ENCODE measurements around the gene EPHA5. TPM values are rescaled to one million over a fixed set of nuclear protein-coding genes. Genes with fewer than 3 reads are reported as not detected.

Gene EPHA5
- polyA plus RNA-seq, 1 donor (not counting 4 experiments of a cell fraction or from before 2014, with no cell fraction given): not detected

GRCh38 chr4:65482410-65482809, 187.9 kb downstream of the EPHA5 start:
- FAIRE-seq: no peak
- no peak overlapping the region for H3K4me2 ChIP-seq (ENCODE audit: control insufficient read depth, extremely low read depth, insufficient read depth, low read depth, low read length)

GRCh38 chr4:65472531-65472930, 197.8 kb downstream of the EPHA5 start:
- no peaks in the 10 kb centered on the region for H3K27me3 ChIP-seq (ENCODE audit: control insufficient read depth, extremely low read depth, insufficient read depth, low read length)
- no peak overlapping the region for H2AFZ ChIP-seq (ENCODE audit: control insufficient read depth, low read length)
- no peak overlapping the region for H3K9ac ChIP-seq (ENCODE audit: control insufficient read depth, extremely low read depth, insufficient read depth, low read length)
- no peaks in the 10 kb centered on the region for H3K9me1 ChIP-seq (ENCODE audit: control insufficient read depth, extremely low read depth, insufficient read depth, low read length)
- DNase-seq (ENCODE audit: low read depth, low spot score): no peak
- H3K9me3 ChIP-seq (ENCODE audit: control insufficient read depth, low read depth, low read length): no peaks in the 10 kb centered on the region
- no peak overlapping the region for H3K4me3 ChIP-seq (ENCODE audit: control insufficient read depth in 2 of 3, extremely low read depth in 1 of 3, insufficient read depth in 2 of 3, low read depth in 1 of 3, low read length in 3 of 3)
- H3K4me2 ChIP-seq (ENCODE audit: control insufficient read depth, extremely low read depth, insufficient read depth, low read depth, low read length): no peak overlapping the region
- H3K79me2 ChIP-seq (ENCODE audit: control insufficient read depth, insufficient read depth, low read length): no peaks in the 10 kb centered on the region
- H3K4me1 ChIP-seq (ENCODE audit: control insufficient read depth, extremely low read depth, insufficient read depth, low read length): no peaks in the 10 kb centered on the region
- H4K20me1 ChIP-seq (ENCODE audit: control insufficient read depth, extremely low read depth, insufficient read depth, low read length): no peaks in the 10 kb centered on the region
- H3K27ac ChIP-seq (ENCODE audit: control insufficient read depth, insufficient read depth, low read length): no peak overlapping the region
- no peaks in the 10 kb centered on the region for H3K36me3 ChIP-seq (ENCODE audit: control insufficient read depth in 2 of 2, extremely low read depth in 1 of 2, insufficient read depth in 2 of 2, low read length in 2 of 2)
- FAIRE-seq: no peak
- TF ChIP-seq EZH2 (IDR thresholded peaks at IDR 0.05; ENCODE audit: low read length) (no peak), CTCF (optimal IDR thresholded peaks at IDR 0.05 in 1 of 3, IDR thresholded peaks at IDR 0.05 in 1 of 3, conservative IDR thresholded peaks at IDR 0.05 in 1 of 3; ENCODE audit: extremely low read depth in 1 of 3, insufficient read depth in 2 of 3, low read length in 3 of 3) (no peak)
- dilution Hi-C loops (cut with MboI; ENCODE audit: extremely low pct_ligation_motif_present, low sequenced_read_pairs): no loop called here

More at GRCh38 chr4:65482410-65482809, 187.9 kb downstream of the EPHA5 start:
- H3K9ac ChIP-seq (ENCODE audit: control insufficient read depth, extremely low read depth, insufficient read depth, low read length): no peak overlapping the region
- no peaks in the 10 kb centered on the region for H3K27me3 ChIP-seq (ENCODE audit: control insufficient read depth, extremely low read depth, insufficient read depth, low read length)
- H2AFZ ChIP-seq (ENCODE audit: control insufficient read depth, low read length): no peak overlapping the region
- H3K4me1 ChIP-seq (ENCODE audit: control insufficient read depth, extremely low read depth, insufficient read depth, low read length): no peaks in the 10 kb centered on the region
- DNase-seq (ENCODE audit: low read depth, low spot score): no peak
- no peak overlapping the region for H3K27ac ChIP-seq (ENCODE audit: control insufficient read depth, insufficient read depth, low read length)
- H3K4me3 ChIP-seq (ENCODE audit: control insufficient read depth in 2 of 3, extremely low read depth in 1 of 3, insufficient read depth in 2 of 3, low read depth in 1 of 3, low read length in 3 of 3): no peak overlapping the region
- H3K9me1 ChIP-seq (ENCODE audit: control insufficient read depth, extremely low read depth, insufficient read depth, low read length): no peaks in the 10 kb centered on the region
- no peaks in the 10 kb centered on the region for H4K20me1 ChIP-seq (ENCODE audit: control insufficient read depth, extremely low read depth, insufficient read depth, low read length)
- no peaks in the 10 kb centered on the region for H3K79me2 ChIP-seq (ENCODE audit: control insufficient read depth, insufficient read depth, low read length)
- no peaks in the 10 kb centered on the region for H3K36me3 ChIP-seq (ENCODE audit: control insufficient read depth in 2 of 2, extremely low read depth in 1 of 2, insufficient read depth in 2 of 2, low read length in 2 of 2)
- TF ChIP-seq EZH2 (IDR thresholded peaks at IDR 0.05; ENCODE audit: low read length): no peak
- TF ChIP-seq CTCF (optimal IDR thresholded peaks at IDR 0.05 in 1 of 3, IDR thresholded peaks at IDR 0.05 in 1 of 3, conservative IDR thresholded peaks at IDR 0.05 in 1 of 3; ENCODE audit: extremely low read depth in 1 of 3, insufficient read depth in 2 of 3, low read length in 3 of 3): no peak
- no peaks in the 10 kb centered on the region for H3K9me3 ChIP-seq (ENCODE audit: control insufficient read depth, low read depth, low read length)
- dilution Hi-C loops (cut with MboI; ENCODE audit: extremely low pct_ligation_motif_present, low sequenced_read_pairs): no loop called here

Data from keratinocyte (primary cell).